ENCODE data around the gene MSI2.

MSI2 gene

GRCh38 chr17:57269052-57269451, 12.7 kb downstream of the MSI2 start:
- DNase-seq (ENCODE audit: extremely low read depth in 1 of 2, low read depth in 1 of 2), result no peak

GRCh38 chr17:57269598-57270255, 13.4 kb downstream of the MSI2 start:
- DNase-seq (ENCODE audit: extremely low read depth in 1 of 2, low read depth in 1 of 2), result no peak

- DNase-seq (ENCODE audit: extremely low read depth in 1 of 2, low read depth in 1 of 2), result no peak
Observed at GRCh38 chr17:57270801-57271245, 14.5 kb downstream of the MSI2 start.

- DNase-seq (ENCODE audit: extremely low read depth in 1 of 2, low read depth in 1 of 2), result no peak
Observed at GRCh38 chr17:57271821-57272220, 15.5 kb downstream of the MSI2 start.

GRCh38 chr17:57273490-57273889, 17.2 kb downstream of the MSI2 start:
- DNase-seq (ENCODE audit: extremely low read depth in 1 of 2, low read depth in 1 of 2), result no peak

GRCh38 chr17:57274162-57274561, 17.8 kb downstream of the MSI2 start:
- DNase-seq (ENCODE audit: extremely low read depth in 1 of 2, low read depth in 1 of 2), result no peak

- DNase-seq (ENCODE audit: extremely low read depth in 1 of 2, low read depth in 1 of 2), result no peak
Observed at GRCh38 chr17:57275071-57275764, 18.9 kb downstream of the MSI2 start.

- DNase-seq (ENCODE audit: extremely low read depth in 1 of 2, low read depth in 1 of 2), result no peak
Observed at GRCh38 chr17:57276621-57277020, 20.3 kb downstream of the MSI2 start.

GRCh38 chr17:57277923-57278604, 21.7 kb downstream of the MSI2 start:
- no peak for DNase-seq (ENCODE audit: extremely low read depth in 1 of 2, low read depth in 1 of 2)

GRCh38 chr17:57278740-57279387, 22.5 kb downstream of the MSI2 start:
- DNase-seq (ENCODE audit: extremely low read depth in 1 of 2, low read depth in 1 of 2), result no peak

GRCh38 chr17:57279432-57279831, 23.1 kb downstream of the MSI2 start:
- DNase-seq (ENCODE audit: extremely low read depth in 1 of 2, low read depth in 1 of 2), result no peak

- DNase-seq (ENCODE audit: extremely low read depth in 1 of 2, low read depth in 1 of 2), result no peak
Observed at GRCh38 chr17:57281887-57282286, 25.6 kb downstream of the MSI2 start.

GRCh38 chr17:57282296-57282695, 26.0 kb downstream of the MSI2 start:
- DNase-seq (ENCODE audit: extremely low read depth in 1 of 2, low read depth in 1 of 2), result no peak

- no peak for DNase-seq (ENCODE audit: extremely low read depth in 1 of 2, low read depth in 1 of 2)
Observed at GRCh38 chr17:57283203-57283971, 27.1 kb downstream of the MSI2 start.

- no peak for DNase-seq (ENCODE audit: extremely low read depth in 1 of 2, low read depth in 1 of 2)
Observed at GRCh38 chr17:57284583-57284982, 28.3 kb downstream of the MSI2 start.

- peak; percentile 48 to 69 for DNase-seq (ENCODE audit: extremely low read depth in 1 of 2, low read depth in 1 of 2)
Observed at GRCh38 chr17:57284984-57285646, 28.8 kb downstream of the MSI2 start.

GRCh38 chr17:57285701-57286100, 29.4 kb downstream of the MSI2 start:
- no peak for DNase-seq (ENCODE audit: extremely low read depth in 1 of 2, low read depth in 1 of 2)

- no peak for DNase-seq (ENCODE audit: extremely low read depth in 1 of 2, low read depth in 1 of 2)
Observed at GRCh38 chr17:57286399-57287105, 30.2 kb downstream of the MSI2 start.

GRCh38 chr17:57288040-57288772, 31.9 kb downstream of the MSI2 start:
- DNase-seq (ENCODE audit: extremely low read depth in 1 of 2, low read depth in 1 of 2), result no peak
